IPS-NIHi7 (cell line): Measurements from ENCODE around the gene DLG1.

Experiments
- DNase-seq: peaks from one replicate; pipeline ENCODE4 v3.0.0; 2012; ENCODE audit warnings: mixed read lengths; ENCODE audit errors: extremely low spot score

DLG1 gene

DNA sequence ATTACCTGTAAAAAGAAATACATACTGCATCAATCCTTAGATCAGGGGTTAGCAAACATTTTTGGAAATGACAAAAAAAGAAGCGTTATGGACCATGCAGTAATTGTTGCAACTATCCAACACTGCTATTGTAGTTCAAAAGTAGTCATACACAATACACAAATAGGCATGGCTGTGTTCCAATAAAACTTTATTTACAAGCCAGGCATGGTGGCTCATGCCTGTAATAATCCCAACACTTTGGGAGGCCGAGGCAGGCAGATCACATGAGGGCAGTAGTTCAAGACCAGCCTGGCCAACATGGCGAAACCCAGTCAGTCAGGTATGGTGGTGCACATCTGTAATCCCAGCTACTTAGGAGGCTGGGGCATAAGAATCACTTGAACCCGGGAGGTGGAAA lies 124.8 kb downstream of the DLG1 start:
- no peak for DNase-seq

DNA sequence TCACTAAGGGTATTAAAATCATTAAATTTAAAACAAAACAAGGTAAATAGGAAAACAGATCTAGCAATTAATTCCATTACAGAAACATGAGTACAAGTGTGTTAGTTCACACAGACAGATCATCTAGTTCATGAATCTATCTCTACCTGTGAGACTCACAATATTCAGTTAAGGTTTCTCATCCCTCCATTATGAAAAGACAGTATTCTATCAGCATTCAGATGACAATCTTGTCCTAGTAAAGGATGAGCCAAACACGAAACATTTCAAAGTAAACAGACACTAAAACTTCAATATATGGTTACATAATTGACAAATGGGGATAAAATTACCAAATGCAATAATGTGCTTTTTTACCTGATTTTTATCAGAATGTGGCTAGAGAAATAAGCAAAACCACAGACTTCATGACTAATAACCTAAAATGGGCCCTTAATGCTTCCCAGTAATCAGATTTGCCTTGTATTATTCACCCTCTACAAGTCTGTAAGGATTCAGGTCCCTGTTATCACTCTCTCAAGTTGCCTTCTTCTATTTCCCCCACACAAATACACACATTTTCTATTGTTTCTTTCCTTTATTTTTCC lies 126.8 kb downstream of the DLG1 start:
- no peak for DNase-seq

DNA sequence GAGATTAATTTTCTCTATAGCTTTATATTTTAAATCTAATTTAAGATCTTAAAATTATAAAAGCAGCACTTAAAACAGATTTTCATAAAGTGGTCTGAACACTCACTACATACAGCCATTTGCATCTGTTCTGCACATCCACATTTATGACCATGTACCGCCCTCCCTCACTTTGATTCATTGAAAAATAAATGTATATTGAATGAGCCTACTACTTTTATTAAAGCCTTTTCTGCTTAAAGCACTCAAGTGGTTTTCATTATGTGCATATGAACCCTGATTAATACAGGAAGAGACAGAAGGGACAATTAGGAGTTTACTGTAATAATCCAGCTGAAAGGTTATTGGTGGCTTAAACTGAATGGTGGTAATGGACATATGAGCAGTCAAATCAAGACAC lies 129.4 kb downstream of the DLG1 start:
- DNase-seq, result no peak

DNA sequence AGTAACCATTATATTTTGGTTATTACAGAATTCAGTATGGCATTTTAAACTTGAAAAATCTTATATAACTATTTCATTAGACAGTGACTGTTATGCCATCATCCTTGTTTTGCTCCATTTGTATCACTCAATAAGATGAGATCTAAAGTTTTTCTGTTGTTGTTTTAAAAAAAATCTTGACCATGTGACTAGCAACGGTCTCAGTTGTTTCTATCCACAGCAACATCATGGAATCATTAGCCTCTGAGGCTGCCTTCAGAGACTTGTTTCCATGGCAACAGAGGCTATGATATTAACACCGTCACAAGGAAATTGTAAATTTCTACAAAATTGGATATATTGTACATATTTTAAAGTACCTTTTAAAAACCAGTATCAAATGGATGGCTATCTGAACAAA lies 129.8 kb downstream of the DLG1 start:
- no peak for DNase-seq

DNA sequence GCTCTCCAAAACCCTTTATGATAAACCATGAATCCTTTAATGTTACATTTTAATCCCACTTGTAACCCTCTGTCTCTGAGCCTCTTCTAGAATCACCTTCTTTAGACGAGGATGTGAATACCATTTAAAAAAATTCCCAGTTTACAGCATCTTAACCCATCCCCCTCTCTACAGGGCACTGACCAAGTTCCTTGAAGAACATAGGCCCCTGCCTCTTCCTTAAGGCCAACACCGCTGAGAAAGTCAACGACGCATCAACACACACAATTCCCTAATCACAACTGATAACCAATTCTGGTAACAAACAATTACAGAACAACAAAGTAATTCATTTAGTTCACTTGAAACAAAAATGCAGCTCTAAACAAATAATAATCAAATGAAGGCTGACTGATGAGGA lies 130.3 kb downstream of the DLG1 start:
- no peak for DNase-seq

DNA sequence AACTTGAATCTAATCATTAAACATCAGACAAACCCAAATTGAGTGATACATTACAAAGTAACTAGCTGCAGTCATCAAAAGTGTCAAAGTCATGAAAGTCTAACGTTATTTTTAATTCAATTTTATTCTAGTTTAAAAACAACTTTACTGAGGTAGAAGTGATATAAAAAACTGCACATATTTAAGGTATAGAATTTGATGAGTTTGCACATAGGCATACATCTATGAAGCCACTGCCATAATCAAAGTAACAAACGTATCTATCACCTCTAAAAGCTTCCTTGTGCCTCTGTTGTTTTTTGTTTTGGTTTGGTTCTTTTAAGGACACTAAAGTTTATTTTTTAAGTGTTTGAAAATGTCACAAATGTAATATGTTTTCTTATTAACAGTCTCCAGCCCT lies 130.9 kb downstream of the DLG1 start:
- no peak for DNase-seq

DNA sequence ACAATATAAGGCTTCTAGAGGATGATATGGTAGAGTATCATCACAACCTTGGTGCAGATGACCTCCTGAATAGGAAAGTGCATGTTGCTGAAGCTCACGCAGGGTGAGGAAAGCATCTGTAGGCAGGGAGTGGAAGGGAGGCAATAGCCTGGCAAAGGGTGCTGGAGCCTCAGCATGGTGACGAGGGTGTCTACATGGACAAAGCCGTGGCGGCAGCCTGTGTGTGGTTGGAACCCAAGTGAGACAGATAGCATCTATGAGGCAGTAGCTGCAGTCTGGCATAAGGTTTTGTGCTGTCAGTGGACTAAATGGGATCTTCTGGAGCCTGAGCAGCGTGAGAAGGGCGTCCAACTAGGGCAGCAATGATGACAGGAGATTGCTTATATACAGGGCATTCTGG lies 132.5 kb downstream of the DLG1 start:
- no peak for DNase-seq

DNA sequence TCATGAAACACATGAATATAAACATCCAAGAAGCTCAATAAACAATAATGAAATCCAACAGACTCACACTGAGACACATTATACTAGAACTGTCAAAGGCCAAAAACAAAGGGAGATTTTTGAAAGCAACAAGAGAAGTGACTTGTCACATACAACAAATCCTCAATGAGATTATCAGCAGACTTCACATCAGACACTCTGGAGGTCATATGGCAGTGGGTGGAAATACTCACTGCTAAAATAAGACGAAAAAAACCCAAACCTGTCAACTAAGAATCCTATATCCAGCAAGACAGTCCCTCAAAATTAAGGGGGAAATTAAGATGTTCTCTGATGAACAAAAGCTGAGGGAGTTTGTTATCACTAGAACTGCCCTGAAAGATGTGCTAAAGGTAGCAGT lies 143.4 kb downstream of the DLG1 start:
- no peak for DNase-seq

DNA sequence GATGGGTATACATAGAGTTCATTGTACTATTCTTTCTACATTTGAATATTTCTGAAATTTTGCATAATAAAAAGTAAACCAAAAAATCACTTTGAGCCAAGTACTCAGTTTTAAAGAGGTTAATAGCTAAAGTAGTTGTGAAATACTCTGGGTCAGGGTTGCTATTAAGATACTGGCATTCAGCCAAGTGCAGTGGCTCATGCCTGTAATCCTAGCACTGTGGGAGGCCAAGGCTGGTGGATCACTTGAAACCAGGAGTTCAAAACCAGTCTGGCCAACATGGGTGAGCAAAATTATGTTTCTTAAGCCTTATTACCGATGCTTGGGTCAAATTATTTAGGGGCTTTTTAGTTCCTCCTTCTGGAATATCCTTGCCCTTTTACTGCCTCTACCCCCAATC lies 146.8 kb downstream of the DLG1 start:
- DNase-seq, result no peak

DNA sequence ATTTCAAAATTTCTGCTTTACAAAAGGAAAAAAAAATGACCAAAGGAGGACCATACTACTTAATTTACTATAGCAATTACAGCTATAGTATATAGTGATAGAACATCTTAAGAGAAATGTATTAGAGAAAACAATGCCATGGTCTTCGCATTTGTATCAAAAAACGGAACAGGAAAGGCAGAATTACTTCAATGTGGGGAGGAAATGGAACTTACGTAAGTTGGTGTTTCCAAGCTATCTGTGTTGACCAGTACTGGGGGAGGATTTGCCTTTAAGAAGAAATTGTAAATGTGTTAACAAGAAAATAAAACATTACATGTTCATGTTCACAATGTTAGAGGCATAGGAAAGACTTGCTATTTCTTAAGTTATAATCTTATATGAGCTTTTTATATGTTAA lies 148.9 kb downstream of the DLG1 start:
- no peak for DNase-seq

DNA sequence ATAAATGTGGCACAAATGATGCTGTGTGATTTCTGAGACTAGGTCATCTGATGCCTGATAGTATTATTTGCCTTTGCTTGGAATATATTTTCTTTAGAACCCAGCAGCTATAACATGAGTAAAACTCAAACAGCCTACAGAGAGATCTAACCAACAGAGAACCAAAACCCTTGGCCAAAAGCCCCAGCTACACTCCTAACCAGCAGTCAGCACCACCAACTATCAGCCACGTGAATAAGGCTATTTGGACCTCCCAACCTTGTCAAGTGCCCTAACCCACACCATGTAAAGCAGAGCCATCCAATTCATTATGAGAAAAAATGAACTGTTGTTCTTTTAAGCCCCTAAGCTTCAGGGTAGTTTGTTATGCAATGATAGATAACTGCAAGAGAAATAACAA lies 154.2 kb downstream of the DLG1 start:
- no peak for DNase-seq

DNA sequence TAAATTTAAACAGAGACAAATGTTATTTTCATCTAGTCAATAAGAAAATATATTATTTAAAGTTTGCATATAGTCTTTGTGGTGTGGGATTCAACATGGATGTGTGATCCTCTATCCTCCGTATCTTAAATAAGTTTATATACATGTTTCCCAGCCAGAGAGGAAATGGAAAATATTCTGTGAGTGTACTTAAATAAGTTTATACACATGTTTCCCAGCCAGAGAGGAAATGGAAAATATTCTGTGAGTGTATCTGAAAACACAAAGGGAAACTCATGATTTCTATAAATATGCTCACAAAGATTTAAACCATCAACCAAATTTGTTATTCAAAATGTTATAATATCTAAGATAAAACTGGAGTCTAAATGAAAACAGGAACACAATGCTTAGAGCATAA lies 158.8 kb downstream of the DLG1 start:
- DNase-seq, result no peak

DNA sequence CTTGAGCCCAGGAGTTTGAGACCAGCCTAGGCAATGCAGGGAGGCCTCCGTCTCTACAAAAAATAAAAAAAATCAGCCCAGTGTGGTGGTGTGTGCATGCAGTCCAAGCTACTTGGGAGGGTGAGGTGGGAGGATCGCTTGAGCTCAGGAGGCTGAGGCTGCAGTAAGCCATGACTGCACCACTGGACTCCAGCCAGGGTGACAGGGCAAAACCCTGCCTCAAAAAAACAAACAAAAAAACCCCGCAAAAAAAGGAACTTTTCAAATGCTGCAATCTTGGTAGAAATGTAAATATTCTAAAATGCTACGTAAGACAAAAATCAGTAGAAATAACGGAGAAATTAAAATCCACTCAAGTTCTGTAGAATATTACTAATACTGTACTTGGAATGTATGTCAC lies 160.7 kb downstream of the DLG1 start:
- no peak for DNase-seq

DNA sequence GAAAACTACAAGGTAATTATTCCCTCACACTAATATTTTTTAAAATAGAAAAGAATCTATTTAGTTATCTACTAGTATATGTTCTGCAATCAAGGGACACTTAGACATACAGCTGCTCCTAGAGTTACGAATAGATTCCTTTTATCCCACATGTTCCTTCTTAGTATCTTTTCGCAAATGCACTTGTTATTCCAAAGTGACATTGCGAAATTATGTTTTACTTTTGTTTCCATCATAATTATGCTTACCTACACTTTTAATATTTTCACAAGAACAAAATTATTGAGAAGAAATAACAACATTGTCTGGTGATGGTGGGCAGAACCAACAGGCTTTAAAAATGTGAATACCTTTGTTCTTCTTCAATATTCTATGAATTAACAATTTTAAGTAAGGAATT lies 161.7 kb downstream of the DLG1 start:
- DNase-seq, result no peak

DNA sequence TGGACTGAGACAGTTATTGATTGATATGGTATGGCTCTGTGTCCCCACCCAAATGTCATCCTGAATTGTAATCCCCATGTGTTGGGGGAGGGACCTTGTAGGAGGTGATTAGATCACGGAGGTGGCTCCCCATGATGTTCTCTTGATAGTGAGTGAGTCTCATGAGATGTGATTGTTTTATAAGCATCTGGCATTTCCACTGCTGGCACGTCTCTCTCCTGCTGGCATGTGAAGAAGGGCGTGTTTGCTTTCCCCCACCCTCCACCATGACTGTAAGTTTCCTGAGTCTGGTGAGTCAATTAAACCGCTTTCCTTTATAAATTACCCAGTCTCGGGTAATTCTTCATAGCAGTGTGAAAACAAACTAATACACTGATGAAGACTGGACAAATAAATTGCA lies 163.2 kb downstream of the DLG1 start:
- no peak for DNase-seq

DNA sequence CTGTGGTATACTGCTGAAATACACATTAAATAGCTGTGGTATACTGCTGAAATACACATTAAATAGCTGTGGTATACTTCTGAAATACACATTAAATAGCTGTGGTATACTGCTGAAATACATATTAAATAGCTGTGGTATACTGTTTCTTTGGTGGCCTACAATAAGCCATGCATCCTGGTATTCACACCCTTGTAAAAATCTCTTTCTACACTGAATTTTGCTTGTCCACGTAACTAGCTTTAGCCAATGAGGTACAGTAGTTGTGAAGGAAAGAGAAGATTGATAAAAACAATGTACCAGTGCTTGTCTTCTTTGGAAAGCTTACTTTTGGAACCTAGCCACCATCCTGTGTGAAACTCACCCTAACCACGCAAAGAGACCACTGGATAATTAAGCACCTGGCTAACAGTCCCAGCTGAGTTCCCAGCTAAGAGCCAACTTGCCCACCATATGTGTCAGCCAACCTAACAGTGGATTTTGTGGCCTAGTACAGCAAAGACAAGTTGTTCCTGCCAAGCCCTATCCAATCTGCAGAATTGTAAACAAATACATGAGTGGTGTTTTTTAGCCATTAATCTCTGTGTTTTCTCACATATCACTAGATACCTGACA lies 165.4 kb downstream of the DLG1 start:
- no peak for DNase-seq

DNA sequence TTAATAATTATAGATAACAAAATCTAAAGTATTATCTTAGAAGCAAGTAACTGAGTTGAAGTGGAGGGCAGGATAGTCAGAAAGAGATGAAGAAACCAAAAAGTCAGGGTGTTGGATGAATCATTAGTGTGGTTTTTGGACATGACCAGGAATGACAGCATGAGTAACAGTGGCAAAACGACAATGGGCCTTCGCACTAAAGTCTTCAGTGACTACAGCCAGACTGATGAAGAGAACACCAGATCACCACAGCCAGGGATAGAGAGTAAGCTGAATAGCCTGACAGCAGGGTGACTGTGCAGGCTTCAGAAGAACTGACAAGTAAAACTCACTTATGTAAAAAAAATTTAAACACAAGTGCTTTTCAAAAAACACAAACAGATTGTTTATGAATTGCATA lies 172.8 kb downstream of the DLG1 start:
- DNase-seq, result no peak

DNA sequence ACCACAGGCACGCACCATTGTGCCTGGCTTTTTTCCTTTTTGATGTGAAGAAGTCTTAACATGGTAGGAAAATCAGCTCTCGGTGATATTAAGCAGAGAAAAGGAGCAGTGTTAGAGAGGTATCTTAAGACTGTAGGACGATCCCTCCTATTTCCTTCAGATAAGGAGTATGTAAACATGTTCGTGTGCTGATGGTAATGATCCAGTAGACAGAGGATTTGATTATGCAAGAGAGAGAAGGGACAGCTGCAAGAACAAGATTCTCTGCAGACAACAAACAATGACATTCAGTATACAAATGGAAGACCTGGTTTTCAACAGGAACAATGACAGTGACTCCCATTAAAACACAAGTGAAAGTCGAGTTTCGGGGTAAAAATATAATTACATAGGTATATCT lies 173.7 kb downstream of the DLG1 start:
- DNase-seq, result no peak

DNA sequence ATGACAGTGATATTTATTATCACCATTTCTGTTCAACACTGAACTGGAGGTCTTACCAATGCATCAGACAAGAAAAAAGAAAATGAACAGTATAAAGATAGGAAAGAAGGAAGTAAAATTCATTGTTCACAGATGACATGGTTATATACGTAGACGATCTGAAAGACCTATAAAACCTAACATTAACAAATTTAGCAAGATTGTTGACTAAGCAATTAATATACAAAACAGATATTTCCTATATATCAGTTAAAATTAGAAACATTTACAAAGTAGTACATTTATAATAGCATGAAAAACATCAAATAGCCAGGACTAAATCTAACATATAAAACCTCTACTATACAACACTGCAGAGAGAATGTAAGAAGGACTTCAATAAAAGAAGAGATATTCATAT lies 176.0 kb downstream of the DLG1 start:
- DNase-seq, result no peak

DNA sequence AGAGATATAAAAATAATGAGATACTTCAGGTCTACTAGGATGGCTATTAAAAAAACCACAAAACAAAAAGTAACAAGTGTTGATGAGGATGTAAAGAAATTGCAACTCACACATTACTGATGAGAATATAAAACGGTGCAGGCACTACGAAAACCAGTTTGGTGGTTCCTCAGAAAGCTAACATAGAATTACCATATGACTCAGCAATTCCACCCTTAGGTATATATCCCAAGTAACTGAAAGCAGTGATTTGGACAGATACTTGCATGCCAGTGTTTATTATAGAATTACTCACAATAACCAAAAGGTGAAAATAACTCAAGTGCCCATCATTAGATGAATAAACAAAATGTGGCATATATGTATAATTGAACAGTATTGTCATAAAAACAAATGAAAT lies 181.3 kb downstream of the DLG1 start:
- no peak for DNase-seq

DNA sequence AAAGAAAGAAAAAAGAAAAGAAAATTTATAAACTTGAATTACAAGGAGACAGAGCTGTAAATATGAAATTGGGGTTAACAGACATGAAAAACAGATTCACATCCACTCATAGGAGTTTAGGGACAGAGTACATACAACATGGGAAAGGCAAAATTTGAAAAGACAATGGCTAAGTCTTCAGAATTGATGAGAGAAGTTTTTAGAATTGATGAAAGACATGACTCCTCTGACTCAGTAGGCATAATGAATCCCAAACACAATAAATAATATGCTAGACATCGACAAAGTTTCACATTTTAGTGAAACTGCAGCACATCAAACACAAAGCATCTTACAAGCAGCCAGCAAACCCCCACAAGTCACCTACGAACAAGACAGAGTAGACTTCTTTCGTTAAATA lies 184.4 kb downstream of the DLG1 start:
- DNase-seq, result no peak

DNA sequence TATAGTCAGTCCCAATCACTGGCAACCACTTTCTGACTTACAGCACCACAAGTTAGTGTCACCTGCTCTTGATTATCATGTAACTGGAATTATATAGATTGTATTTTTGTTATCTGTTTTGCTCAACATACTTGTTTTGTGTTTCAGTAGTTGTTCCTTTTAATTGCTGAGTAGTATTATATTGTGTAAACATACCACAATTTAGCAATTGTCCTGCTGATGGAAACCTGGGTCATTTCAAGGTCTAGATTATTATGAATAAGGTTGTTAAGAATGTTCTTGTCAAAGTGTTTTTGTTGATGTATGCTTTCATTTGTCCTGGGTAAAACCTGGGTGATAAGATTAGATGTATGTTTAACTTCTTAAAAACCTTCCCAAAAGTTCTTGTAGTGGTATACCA lies 186.7 kb downstream of the DLG1 start:
- DNase-seq, result no peak

DNA sequence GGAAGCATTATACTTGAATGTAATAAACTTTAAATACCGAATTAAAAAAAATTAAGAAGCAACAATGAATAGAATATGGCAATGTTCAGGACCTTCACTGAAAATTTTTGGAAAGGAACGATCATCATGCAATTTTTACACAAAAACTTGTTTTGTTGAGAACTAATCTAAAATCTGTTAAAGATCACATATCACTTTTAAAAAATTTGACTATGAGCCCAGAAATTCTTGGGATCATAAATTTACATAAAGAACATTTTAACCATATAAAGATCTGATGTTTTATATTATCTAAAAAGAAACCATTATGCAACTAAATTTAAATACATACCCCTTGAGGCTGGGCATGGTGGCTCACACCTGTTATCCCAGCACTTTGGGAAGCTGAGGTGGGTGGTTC lies 192.6 kb downstream of the DLG1 start:
- no peak for DNase-seq

DNA sequence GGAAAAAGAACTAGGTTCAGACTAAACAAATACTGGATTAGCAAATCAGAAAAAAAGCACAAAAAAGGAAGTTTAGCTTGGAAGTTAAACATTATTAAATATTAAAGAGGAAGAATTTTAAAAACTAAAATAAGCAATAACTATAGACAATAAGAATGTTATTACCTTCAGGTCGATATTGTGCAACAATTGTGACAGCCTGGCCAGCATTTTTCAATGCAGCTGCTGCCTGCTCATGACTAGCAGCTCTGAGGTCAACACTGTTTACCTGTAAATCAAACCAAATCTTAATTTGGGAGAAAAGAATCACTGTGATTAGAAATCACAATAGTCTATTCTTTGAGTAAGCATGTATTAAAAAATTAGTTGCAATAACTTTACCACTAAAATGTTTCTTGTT lies 193.7 kb downstream of the DLG1 start:
- DNase-seq, result no peak
